ENCODE measurements around the gene F2. TPM values are rescaled to one million over a fixed set of nuclear protein-coding genes. Genes with fewer than 3 reads are reported as not detected.

The F2 gene
- total RNA-seq, 4 donors from 2014 or later, result 0.42 to 1.1 TPM; not detected in 2

DNA sequence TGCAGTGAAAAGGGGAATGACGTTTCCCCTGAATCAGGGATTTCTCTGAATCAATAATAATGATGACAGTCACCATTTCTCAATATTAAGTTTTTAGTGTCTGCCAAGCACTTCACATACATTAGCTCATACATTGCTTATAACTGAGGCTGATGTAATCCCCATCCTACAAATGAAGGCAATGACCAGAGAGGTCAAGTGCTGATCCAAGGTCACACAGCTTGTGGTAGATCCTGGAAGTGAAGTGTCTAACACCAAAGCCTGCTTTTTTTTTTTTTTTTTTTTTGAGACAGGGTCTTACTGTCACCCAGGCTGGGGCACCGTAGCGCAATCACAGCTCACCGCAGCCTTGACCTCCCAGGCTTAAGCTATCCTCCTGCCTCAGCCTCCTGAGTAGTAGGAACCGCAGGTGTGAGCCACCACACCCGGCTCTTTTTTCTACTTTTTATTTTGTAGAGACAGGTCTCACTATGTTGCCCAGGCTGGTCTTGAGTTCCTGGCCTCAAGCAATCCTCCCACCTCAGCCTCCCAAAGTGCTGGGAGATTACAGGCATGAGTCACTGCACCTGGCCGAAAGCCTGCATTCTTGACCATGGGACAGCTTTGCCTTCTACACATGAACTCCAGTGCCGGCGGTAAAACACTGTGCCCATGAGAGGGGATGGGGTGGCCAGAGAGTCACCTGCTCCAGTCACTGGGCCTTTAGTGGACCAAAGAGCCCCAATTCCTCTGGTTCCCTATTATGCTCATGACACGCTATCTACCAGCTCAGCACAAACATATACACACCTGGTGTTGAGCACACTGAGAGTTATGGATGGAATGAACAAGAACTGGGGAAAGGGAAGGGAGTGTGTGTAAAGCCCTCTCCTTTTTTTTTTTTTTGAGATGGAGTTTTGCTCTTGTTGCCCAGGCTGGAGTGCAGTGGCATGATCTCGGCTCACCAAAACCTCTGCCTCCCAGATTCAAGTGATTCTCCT lies 36.0 kb upstream of the F2 start:
- DNase-seq (ENCODE audit: extremely low spot score), result no peak
- H3K9me3 ChIP-seq, result no peaks in the 10 kb centered on the region
- intact Hi-C loops (cut with DNase I), result no loop called here
- H3K27ac ChIP-seq (replicated peaks in 1 of 4), result peak overlapping the region; percentile 8 to 60 (median 54)
- TF ChIP-seq EP300 (IDR thresholded peaks at IDR 0.05), result no peak
- TF ChIP-seq POLR2A (IDR thresholded peaks at IDR 0.05; ENCODE audit: low read depth), result no peak
- TF ChIP-seq, protein P1, sequence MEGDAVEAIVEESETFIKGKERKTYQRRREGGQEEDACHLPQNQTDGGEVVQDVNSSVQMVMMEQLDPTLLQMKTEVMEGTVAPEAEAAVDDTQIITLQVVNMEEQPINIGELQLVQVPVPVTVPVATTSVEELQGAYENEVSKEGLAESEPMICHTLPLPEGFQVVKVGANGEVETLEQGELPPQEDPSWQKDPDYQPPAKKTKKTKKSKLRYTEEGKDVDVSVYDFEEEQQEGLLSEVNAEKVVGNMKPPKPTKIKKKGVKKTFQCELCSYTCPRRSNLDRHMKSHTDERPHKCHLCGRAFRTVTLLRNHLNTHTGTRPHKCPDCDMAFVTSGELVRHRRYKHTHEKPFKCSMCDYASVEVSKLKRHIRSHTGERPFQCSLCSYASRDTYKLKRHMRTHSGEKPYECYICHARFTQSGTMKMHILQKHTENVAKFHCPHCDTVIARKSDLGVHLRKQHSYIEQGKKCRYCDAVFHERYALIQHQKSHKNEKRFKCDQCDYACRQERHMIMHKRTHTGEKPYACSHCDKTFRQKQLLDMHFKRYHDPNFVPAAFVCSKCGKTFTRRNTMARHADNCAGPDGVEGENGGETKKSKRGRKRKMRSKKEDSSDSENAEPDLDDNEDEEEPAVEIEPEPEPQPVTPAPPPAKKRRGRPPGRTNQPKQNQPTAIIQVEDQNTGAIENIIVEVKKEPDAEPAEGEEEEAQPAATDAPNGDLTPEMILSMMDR (IDR thresholded peaks at IDR 0.05), result no peak
- TF ChIP-seq POLR2AphosphoS5 (IDR thresholded peaks at IDR 0.05), result no peak
- WGBS, result 92% methylated on average over 11 of the region's 11 CpGs
- no peaks in the 10 kb centered on the region for H3K27me3 ChIP-seq
- H3K4me1 ChIP-seq, result peaks cover 28 to 42% (median 36%) of the 10 kb centered on the region in 4 donors
- no peak overlapping the region for H3K4me3 ChIP-seq
- peaks cover 39 to 89% (median 77%) of the 10 kb centered on the region in 4 donors for H3K36me3 ChIP-seq

DNA sequence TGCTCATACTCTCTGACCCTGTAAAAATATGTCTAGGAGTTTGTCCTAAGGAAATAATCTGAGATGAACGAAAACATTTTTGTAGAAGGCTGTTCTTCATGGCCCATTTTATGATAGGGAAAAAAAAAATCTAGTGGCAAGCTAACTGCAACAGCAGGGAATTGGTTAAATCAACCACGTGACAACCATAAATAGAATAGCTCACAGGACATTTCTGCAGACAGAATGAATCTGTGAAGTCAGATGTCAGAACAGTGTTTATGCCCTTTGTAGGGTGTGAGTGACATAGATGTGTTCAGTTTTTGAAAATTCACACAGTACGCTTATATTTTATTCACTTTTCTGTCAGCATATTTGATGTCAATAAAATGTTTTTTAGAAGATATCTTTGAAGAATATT lies 34.6 kb upstream of the F2 start:
- 62% methylated on average over 3 of the region's 3 CpGs for WGBS
- Histone ChIP-seq H3K4me1 (peaks cover 30 to 43% (median 37%) of the 10 kb centered on the region in 4 donors), H3K27ac (replicated peaks in 1 of 4) (peak overlapping the region in 3 of 4 donors; percentile 52 to 60 (median 57)), H3K27me3 (no peaks in the 10 kb centered on the region), H3K4me3 (no peak overlapping the region), H3K9me3 (no peaks in the 10 kb centered on the region), H3K36me3 (peaks cover 26 to 89% (median 74%) of the 10 kb centered on the region in 4 donors)
- DNase-seq (ENCODE audit: extremely low spot score), result no peak
- intact Hi-C loops (cut with DNase I), result no loop called here
- TF ChIP-seq POLR2A (IDR thresholded peaks at IDR 0.05; ENCODE audit: low read depth) (no peak), POLR2AphosphoS5 (IDR thresholded peaks at IDR 0.05) (no peak), EP300 (IDR thresholded peaks at IDR 0.05) (no peak)
- TF ChIP-seq, protein P1 (IDR thresholded peaks at IDR 0.05), result no peak

DNA sequence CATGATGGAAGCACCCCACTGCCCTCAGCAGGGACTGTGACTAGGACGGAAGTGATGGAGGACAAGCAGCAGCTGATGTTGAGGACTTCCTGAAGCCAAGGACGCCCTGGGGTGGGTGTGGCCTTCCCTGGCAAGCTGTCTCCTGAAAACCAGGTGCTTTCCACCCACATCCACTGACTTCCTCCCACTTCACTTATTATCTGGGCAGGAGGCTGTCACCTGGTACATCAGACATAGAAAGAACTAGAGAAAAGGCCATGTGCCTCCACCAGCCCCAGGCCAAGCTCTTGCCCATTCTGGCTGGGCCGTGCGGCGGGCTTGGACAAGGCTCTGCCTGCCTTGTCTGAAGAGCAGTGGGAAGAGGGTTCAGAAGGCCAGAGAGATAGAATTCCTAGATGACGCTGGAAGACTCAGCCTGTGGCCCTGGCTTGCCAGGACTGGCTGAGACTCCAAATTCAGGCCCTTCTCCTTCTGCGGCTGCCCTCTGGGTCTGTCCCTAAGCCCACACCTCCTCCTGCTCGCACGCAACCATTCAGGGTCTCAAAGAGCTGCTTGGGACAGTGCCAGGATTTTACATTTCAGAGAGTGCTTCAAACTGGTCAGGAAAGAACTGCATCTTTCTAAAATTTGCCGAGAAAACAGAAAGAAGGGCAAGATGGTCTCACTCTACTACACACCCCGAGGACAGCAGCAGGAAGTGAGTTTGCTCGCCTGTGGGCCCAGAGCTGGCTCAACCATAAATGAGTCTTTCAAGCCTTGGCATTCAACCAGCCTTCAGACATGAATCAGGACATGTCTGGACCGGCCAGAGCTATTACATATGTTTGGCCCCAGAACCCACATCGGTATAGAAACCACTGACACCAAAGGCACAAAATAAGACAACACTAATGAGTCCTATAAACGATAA lies 31.9 kb upstream of the F2 start:
- Histone ChIP-seq H3K27me3 (no peaks in the 10 kb centered on the region), H3K9me3 (no peaks in the 10 kb centered on the region), H3K4me3 (no peak overlapping the region), H3K27ac (replicated peaks in 1 of 4) (peak overlapping the region; percentile 48 to 66 (median 58)), H3K4me1 (peaks cover 30 to 43% (median 37%) of the 10 kb centered on the region in 4 donors), H3K36me3 (peaks cover 10 to 89% (median 73%) of the 10 kb centered on the region in 4 donors)
- no peak for DNase-seq (ENCODE audit: extremely low spot score)
- TF ChIP-seq POLR2A (IDR thresholded peaks at IDR 0.05; ENCODE audit: low read depth) (no peak), POLR2AphosphoS5 (IDR thresholded peaks at IDR 0.05) (no peak), EP300 (IDR thresholded peaks at IDR 0.05) (no peak)
- TF ChIP-seq, protein P1 (IDR thresholded peaks at IDR 0.05), result no peak
- WGBS, result 64% methylated on average over 15 of the region's 15 CpGs
- intact Hi-C loops (cut with DNase I), result no loop called here

DNA sequence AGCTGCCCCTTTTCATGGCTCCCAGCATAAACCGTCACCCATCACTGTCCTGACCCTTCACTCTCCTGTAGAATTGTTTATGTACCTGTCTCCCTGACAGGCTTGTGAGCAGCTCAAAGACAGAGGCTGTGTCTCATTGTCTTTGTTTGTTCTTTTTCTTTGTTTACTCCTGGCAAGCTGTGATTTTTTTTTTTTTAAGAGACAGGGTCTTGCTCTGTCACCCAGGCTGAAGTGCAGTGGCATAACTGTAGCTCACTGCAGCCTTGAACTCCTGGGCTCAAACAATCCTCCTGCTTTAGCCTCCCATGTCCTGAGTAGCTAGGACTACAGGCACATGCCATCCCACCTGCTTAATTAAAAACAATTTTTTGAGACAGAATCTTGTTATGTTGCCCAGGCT lies 28.3 kb upstream of the F2 start:
- peaks cover 35 to 100% (median 93%) of the 10 kb centered on the region in 4 donors for H3K36me3 ChIP-seq
- WGBS, result 96% methylated on average over 1 of the region's 1 CpG
- TF ChIP-seq POLR2AphosphoS5 (IDR thresholded peaks at IDR 0.05), result no peak
- no peak for TF ChIP-seq EP300 (IDR thresholded peaks at IDR 0.05)
- TF ChIP-seq, protein P1 (IDR thresholded peaks at IDR 0.05), result no peak
- no peak for TF ChIP-seq POLR2A (IDR thresholded peaks at IDR 0.05; ENCODE audit: low read depth)
- no peaks in the 10 kb centered on the region for H3K9me3 ChIP-seq
- H3K27ac ChIP-seq (replicated peaks in 1 of 4), result no peak overlapping the region
- intact Hi-C loops (cut with DNase I), result no loop called here
- no peak for DNase-seq (ENCODE audit: extremely low spot score)
- no peaks in the 10 kb centered on the region for H3K27me3 ChIP-seq
- peaks cover 21 to 41% (median 37%) of the 10 kb centered on the region in 4 donors for H3K4me1 ChIP-seq
- no peak overlapping the region for H3K4me3 ChIP-seq
